HG02798 (cell line): ENCODE measurements around the gene LRMDA.

Source experiments
- ATAC-seq: cut with Tn5 transposase; IDR thresholded peaks from one replicate; pipeline ENCODE4 v1.9.1; 2021; ENCODE audit warnings: mild to moderate bottlenecking; ENCODE audit not compliant: unreplicated experiment, poor library complexity

Gene LRMDA

DNA sequence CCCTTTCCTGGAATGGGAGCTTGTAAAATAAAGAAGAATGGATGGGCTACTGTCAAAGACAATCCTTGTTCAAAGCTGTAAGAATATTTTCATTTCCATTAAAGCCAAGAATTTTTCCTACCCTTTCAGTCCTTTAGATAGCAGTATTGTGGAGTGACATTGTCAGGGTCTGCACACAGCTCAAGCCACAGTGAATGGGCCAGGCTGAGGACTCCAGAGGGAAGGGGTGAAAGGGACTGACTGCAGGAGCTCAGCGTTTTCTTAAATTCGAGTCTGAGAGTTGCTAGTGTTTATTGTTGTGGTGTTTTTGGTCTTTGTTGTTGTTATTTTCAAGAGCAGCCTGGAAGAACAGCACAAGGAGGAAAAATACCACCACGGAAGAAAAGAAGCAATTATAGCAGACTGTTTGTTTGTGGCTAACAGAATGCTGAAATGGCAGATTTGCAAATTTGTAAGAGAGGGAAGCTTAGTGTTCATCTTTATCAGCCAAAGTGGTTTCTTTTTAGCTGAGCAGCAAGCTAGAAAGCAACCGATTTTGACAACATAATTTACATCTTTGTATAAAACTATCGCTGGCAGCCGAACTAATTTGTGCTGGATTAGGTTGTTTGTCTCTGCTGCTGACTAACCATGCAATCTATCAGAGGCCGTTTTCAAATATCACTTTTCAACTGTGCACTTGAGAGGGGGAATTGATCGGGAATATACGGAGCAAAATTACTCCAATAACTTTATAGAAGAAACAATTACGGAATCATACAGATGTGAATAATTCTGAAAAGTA lies 192.1 kb downstream of the LRMDA start:
- ATAC-seq: no peak

DNA sequence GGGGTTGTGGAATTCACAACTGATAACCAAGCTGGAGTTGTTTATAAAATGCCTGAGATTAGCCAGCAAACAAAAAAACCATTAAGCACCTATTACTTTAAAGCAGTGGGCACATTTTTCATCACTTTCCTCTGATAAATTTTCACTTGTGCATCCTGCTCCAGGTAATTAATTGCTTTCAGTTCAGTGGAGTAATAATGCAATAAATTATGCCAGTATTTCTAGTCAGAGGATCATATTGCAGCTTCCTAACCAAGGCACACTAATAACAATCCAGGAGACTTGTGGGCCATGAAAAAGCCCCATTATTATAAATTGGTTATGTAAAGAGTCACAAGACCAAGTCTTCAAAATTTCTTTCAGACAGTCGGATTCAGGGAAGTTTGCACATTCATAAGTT lies 193.2 kb downstream of the LRMDA start:
- ATAC-seq: no peak

DNA sequence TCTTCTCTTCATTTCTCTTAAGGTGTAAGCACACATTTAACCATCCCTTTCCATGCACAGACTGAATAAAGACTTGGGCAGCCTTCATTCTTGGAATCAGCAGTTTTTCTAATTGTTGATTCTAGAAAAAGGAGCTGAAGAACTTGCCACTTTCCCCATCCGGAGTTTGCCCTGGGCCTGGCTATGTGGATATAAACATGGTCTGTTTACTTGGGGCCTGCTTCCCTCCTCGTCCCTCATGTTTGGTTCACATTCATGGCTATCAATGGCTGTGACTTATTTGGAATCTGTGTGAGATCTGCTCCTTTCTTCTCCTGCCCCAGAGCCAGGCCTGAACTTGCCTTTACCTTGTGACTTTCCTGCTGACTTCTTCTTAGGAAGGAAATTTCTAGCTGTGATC lies 199.3 kb downstream of the LRMDA start:
- ATAC-seq: no peak

DNA sequence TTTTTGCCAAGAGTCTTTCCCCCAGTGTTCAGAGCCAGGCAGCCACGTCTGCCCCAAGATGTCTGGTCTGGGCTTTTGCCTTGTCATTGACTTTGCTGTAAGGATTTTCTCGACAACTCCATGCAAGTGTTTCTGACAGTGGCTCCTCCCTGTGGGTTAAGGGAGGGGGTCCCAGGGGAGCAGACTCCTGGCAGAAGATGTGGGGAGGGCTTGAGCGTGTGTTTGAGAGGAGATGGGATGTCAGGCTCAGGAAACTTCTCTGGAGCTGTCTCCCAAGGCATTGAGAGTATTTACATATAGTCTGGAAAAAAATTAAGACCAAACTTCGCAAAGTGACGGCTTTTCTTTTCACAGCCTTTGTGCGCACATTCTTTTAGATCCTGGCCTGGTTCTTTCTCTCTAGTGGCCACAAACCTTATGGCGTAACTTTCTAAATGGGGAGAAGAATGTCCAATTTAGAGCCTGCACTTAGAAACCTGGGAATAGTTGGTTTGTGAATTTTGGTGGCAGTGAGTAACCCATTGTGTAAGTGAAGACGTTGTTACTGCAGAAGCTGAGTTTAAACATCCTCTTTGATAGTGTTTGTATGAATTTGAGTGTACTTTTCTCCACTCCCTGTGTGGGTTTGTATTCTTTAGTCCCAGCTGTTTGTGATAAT lies 201.5 kb downstream of the LRMDA start:
- ATAC-seq: no peak

DNA sequence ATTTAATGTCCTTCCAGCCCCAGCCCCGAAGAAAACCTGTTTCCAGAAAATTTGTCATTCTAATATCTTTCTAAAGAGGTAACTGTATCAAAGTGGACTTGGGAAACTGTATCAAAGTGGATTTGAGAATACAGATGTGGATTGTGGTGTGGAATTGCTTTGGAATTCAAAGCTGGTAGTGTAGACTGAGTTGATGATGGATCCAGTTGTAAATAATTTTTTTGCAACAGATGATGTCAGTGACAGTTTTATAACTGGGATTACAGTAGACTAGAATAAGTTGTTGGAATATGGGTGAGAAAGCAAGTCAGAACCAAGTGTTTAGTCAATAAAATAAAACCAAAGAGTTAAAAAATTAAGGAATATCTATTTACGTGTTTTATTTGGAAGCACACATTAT lies 202.1 kb downstream of the LRMDA start:
- no peak for ATAC-seq

DNA sequence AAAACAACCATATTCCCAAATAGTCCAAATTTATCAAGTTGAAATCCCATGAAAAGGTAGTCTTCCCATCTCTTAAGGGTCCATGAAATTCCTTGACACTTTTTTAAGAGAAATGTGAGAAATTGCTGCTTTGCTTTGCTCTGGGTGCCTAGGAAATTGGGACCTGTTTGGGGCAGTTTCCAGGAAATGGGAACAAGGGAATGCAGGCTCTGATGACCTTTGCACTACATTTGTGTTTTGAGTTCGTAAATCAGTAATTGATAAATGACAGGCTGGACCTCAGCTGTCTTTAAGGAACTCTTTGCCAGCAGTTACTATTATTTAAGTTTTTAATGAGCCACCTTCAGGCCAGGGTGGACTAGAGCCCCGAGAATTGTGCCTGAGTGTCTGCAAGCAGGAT lies 203.5 kb downstream of the LRMDA start:
- no peak for ATAC-seq

DNA sequence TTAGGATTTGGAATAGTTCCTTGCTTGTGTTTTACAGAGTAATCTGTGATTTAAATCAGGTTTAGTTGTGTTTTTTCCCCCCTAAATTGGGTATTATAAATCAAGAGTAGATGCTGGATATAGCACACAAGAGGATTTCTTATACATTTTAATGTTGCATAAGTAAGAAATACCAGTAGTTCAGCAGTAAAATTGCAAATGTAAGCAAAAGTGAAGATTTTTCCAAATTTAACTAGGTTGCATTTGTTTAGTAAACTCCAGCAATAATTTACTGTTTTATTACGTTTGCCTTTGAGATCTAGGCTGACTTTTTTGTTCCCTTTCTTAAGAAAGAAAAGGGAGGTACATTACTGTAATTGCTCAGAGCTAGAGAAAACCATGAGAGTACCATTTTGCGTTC lies 207.3 kb downstream of the LRMDA start:
- no peak for ATAC-seq

DNA sequence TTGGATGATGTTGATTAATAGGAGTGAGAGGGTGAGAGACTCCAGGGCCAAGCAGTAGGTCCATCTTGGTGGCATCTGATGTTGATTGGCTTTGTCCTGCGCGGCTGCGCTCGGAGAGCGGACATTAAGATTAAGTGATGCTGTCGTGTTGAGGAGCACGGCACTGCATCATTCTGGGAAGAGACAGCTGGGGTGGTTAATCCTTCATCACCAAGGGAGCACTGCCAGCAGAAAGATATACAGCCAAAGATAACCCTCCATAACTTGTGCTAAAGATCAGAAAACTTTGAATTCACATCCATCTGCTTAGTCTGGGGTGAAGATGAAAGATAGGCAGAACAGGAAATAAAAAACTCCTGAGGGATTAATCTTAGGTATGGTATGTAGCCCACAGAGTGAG lies 208.3 kb downstream of the LRMDA start:
- no peak for ATAC-seq

DNA sequence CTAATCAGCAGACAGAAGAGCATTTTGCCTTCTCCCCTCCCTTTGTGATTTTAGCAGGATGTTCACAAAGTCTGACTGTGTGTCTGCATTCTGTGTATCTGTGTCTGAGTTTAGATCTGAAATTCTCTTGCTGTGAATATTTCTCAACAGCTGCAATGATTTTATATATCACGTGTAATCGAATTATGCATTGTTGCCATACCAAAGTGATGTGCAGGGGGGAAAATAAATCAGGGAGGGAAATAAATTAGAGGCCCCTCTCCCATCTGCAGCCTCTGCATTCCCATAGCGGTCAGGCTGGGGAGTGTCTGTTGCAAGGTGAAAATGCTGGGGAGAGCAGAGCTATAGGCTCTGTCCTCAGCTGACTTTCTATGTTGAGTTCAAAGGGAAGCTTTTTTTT lies 209.0 kb downstream of the LRMDA start:
- no peak for ATAC-seq

DNA sequence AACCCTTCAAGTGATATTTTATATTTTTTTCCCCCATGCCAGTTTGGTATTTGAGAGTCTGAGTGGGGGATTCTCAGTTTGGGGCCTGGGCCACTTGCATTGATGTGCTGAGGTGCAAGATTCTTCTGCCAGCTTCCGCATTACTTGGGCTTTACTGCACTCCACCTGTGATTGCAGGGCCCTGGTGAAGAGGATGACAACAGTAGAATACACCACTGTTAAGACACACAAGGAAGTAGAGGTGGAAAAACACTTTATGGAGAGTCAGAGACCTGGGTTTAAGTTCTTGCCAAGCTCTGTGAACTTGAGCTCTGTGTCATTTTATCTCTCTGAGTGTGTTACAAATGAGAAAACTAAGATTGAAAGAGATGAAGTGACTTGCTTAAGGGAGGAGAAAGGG lies 209.4 kb downstream of the LRMDA start:
- ATAC-seq: no peak

DNA sequence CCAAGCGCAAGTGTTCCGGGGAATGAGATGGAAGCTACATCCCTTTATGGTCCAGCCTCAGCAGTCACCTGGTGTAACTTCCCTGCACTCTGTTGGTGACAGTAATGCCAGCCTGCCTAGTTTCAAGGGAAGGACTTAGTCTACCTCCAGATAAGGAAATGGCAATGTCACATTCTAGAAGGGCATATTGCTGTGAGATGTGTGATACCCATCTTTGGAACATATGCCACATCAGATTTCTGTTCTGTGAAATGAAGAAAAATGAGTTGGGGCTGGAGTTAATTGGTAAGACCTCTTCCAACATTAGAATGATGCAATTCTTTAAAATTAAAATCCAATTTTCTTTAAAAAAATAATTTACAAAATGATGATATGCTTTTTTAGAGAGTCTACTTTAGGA lies 212.0 kb downstream of the LRMDA start:
- ATAC-seq: no peak

DNA sequence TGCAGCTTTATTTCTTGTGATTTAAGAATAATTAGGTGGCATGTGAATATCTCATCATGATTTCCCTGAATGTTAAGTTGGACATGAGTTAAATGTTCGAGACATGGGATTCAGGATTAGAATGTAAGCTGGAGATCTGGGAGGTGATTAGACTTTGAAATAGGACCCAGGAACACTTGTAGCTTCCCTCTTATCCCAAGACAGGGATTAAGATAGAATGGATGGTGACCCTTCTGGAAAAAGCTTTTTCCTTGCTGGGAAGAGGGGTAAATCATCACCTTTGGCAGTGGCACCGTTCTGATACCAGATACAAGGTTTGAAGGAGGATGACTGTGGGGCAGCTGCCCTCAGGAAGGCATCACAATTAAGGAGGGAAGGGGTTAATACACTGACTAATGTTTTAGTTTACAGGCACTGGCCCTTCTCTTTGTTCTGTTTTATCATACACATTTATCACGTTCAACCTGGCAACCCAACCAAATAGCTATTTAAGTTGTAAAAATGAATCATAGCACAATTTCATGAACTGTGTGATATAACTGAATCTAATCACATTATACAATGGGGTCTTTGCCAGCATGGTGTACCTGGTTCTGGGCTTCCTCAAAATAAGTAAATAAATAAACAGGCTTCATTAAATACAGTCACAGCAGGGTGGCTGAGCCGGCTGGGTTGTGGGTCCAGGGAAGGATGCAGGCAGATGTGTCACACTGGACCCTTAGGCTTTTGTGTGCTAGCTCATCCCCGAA lies 212.7 kb downstream of the LRMDA start:
- ATAC-seq: no peak

DNA sequence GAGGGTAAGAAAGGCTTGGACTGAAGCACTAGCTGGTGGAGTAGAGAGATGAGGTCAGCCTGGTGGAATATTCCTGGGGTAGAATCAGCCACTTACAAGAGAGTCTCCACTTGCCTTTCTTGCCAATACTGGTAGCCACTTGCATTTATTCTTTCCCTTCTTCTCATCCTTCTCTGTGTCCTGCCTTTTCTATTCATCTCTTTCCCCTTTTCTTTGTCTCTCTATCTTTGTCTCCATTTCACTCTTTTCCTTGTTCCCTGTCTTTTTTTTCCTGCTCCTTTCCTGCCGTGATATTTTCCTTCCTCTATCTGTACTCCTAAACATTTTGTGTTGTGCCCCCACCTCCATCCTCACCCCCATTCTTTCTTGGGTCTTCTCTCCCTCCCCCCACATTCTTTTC lies 214.3 kb downstream of the LRMDA start:
- ATAC-seq: no peak

DNA sequence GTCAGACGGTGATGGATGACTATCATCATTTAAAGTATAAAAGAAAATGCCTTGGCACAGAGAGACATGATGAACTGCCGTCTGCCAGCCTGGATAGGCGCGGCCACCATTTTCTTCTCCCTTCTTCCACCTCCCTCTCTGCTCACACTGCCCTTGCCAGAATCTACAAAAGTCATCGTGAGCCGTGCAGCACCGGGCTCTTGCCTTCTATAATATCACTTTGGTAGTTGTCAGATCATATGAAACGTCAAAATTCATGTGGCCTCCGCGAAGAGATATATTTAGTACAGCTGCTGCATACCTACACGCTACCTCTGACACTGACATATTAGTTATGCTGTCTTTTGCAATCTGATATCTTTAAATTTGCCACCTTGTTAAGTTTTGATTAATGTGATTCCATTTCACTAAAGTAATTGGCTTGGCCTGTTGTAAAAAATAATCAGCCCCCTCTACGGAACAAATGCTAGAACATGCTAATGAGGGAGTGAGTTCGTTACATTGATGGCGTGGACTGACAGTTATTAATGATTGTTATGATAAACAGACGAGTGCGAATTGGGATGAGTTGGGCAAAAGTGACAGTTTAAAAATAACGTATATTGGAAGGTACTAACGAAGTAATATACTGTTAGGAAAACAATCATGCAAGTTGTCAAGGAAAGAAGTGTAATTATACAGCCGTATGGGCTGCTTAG lies 214.9 kb downstream of the LRMDA start:
- ATAC-seq: no peak

DNA sequence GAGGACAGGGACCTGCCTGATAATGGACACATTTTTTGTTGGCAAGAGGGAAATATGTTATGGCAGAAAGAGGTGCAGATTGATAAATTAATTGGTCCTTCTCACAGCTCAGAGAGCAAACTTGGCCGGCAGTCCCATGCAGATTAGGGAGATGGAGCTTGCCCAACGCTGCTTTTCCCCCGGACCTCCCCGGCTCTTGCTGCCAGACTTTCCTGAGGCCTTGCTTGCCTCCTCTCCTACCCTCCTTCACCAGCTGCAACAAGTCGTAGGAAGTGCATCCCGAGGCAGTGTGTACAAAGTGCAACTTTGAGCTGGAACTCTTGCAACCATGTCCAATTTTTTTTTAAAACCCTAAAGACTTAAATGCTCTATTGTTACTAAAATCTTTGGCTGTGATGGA lies 215.5 kb downstream of the LRMDA start:
- no peak for ATAC-seq

DNA sequence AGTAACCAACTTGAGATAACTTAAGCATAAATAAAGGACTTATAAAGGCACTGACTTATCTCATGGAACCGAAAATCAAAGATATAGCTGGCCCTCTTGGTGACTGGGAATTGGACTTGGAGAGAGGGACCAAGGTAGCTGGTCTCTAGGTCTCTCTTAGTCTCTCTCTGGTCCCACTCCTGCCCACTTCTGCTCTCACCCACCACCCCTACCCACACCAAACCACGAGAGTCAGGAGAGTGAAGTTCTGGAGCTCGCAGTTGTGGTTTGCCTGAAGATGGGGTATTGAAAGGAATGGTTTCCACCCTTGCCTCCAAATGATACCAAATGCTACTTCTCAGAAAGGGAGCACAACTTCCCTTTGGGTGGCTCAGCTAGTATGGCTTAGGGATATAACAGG lies 216.3 kb downstream of the LRMDA start:
- no peak for ATAC-seq

DNA sequence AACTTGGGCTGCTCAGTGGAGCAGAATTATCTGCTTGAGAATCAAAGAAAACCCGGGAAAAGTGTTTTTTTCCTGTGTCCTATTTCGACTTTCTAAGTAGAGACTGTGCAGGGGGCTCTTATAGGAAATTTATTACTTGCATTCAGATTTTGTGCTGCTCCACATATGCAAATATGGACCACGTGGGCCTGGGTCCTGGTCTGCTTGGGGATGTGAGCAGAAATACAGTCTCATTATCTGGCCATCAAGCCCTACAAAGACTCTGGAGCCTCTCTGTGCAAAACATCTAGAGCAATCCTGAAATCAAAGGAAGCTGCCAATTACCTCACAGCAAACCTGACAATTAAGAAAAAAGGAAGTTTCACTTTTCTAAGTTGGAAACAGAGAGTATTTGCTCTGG lies 216.9 kb downstream of the LRMDA start:
- ATAC-seq: no peak

DNA sequence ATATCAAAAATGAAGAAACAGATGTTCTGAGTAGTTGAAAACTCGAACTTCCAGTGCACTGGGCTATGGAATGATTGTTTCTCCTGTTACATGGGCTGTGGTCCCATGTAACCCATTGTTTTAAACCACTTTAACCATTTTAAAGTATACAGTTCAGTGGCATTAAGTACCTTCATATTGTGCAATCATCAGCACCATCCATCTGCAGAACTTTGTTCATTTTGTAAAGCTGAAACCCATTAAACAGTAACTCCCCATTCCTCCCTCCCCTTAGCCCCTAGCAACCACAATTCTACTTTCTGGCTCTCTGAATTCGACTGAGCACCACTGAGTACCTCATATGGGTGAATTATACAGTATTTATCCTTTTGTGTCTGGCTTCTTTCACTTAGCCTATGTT lies 217.4 kb downstream of the LRMDA start:
- ATAC-seq: no peak

DNA sequence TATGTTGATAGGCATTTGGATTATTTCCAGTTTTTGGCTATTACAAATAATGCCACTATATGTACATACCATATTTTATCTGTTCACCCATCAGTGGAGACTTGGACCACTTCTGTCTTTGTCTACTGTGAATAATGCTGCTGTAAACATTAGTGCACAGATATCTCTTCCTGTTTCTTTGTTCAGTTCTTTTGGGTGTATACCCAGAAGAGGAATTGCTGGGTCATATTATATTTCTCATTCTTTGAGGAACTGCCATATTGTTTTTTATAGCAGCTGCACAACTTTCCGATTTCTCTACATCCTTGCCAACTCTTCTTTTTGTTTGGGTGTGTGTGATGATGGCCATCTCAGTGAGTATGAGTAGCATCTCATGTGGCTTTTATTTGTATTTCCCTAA lies 218.0 kb downstream of the LRMDA start:
- no peak for ATAC-seq

DNA sequence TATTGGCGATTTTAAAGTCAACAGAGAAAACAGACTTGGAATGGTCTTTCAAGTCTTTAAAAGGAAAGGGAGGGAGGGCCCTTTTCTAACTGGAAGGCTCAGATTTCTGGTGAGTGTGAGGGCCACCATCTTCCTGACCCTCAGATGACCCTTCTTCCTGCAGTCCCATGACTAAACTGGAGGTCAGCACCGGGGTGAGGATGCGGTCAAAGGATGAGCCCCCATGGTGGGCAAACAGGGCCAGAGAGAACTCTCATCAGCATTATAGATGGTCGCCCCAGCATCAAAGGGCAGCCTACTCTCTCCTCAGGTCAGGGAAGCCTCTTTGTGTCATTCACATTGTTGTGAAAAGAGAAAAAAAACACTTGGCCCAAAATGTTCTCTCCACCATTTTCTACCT lies 219.2 kb downstream of the LRMDA start:
- ATAC-seq: no peak

DNA sequence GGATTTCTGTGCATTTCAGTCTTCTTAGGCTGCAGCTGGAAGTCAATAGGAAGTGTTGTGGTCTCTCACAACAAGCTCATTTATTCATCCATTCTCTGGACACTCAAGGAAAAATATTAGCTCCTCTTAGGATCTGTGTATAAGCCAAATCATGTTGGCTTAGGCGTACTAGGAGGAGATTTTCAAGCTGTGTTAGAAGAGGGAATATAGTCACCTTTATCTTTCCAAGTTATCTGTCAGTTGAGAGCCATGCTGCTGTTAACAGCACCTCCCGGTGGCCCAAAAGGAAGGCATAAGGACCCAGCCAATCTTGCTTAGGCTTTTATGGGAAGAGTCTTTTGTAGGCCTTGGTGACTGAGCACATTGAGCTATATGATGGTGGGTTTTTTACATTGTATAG lies 220.0 kb downstream of the LRMDA start:
- no peak for ATAC-seq
